Skeletal muscle tissue (tissue), 4 donors: ENCODE data around the gene KCNRG. TPM values are rescaled to one million over a fixed set of nuclear protein-coding genes. Genes with fewer than 3 reads are reported as not detected.

ENCODE experiments used
- H3K27ac ChIP-seq: one replicate; pipeline ENCODE4 v1.7.0; 2013; ENCODE audit warnings: mild to moderate bottlenecking, low read depth, low read length, inconsistent platforms
- H3K27me3 ChIP-seq, 3 donors: one replicate each; pipeline ENCODE4 v1.7.0; 2013; ENCODE audit warnings: low read length in 3 of 3; ENCODE audit not compliant: control insufficient read depth in 3 of 3, insufficient read depth in 3 of 3
- H3K36me3 ChIP-seq, 3 donors: one replicate each; pipeline ENCODE4 v1.7.0; 2013; ENCODE audit warnings: low read length in 3 of 3; ENCODE audit not compliant: control insufficient read depth in 3 of 3, insufficient read depth in 3 of 3
- H3K4me1 ChIP-seq, 3 donors: one replicate each; pipeline ENCODE4 v1.7.0; 2013; ENCODE audit warnings: low read length in 3 of 3, mild to moderate bottlenecking in 3 of 3; ENCODE audit not compliant: control insufficient read depth in 3 of 3, insufficient read depth in 3 of 3
- H3K4me3 ChIP-seq, 3 donors: one replicate each; pipeline ENCODE4 v1.7.0; 2013; ENCODE audit warnings: low read length in 3 of 3
- H3K9ac ChIP-seq, 3 donors: one replicate each; pipeline ENCODE4 v1.7.0; 2013; ENCODE audit warnings: low read length in 3 of 3, mild to moderate bottlenecking in 3 of 3, moderate library complexity in 2 of 3, low read depth in 1 of 3
- H3K9me3 ChIP-seq, 3 donors: one replicate each; pipeline ENCODE4 v1.7.0; 2013; ENCODE audit warnings: low read length in 3 of 3; ENCODE audit not compliant: control insufficient read depth in 3 of 3
- total RNA-seq: library from RNA; depleted of rRNA; stranded (reverse); fragments of >200 nt; gene quantifications from one replicate; pipeline ENCODE4 v1.2.3, GENCODE V29; 2014
- donor health status: Osteomylitis.

KCNRG gene
- total RNA-seq, 1 donor from 2014 or later = 2.1 TPM

GRCh38 chr13:49993111-49993510 is 22.1 kb upstream of the KCNRG start:
- H3K36me3 ChIP-seq = peaks cover 1 to 12% (median 12%) of the 10 kb centered on the region in 3 donors
- H3K27me3 ChIP-seq = no peaks in the 10 kb centered on the region
- peaks cover 6 to 11% (median 10%) of the 10 kb centered on the region in 3 donors for H3K4me1 ChIP-seq
- H3K27ac ChIP-seq = no peak overlapping the region
- H3K9me3 ChIP-seq = no peaks in the 10 kb centered on the region
- no peak overlapping the region for H3K9ac ChIP-seq
- no peak overlapping the region for H3K4me3 ChIP-seq

- H3K9me3 ChIP-seq = no peaks in the 10 kb centered on the region
- H3K4me3 ChIP-seq = no peak overlapping the region
- H3K4me1 ChIP-seq = peaks cover 11 to 17% (median 15%) of the 10 kb centered on the region in 3 donors
- no peak overlapping the region for H3K27ac ChIP-seq
- no peak overlapping the region for H3K9ac ChIP-seq
- H3K27me3 ChIP-seq = no peaks in the 10 kb centered on the region
- H3K36me3 ChIP-seq = peaks cover 6 to 12% (median 9%) of the 10 kb centered on the region in 3 donors
These were observed 21.6 kb upstream of the KCNRG start for GRCh38 chr13:49993666-49994065.

GRCh38 chr13:49995625-49996101 is 19.6 kb upstream of the KCNRG start:
- Histone ChIP-seq H3K4me1 (peaks cover 21 to 31% (median 27%) of the 10 kb centered on the region in 3 donors), H3K9me3 (no peaks in the 10 kb centered on the region), H3K36me3 (peaks cover 9 to 22% (median 11%) of the 10 kb centered on the region in 3 donors), H3K27ac (peak overlapping the region; percentile 81), H3K9ac (peak overlapping the region; percentile 85 to 89 (median 87)), H3K4me3 (peak overlapping the region; percentile 71 to 76 (median 75)), H3K27me3 (no peaks in the 10 kb centered on the region)

DNA sequence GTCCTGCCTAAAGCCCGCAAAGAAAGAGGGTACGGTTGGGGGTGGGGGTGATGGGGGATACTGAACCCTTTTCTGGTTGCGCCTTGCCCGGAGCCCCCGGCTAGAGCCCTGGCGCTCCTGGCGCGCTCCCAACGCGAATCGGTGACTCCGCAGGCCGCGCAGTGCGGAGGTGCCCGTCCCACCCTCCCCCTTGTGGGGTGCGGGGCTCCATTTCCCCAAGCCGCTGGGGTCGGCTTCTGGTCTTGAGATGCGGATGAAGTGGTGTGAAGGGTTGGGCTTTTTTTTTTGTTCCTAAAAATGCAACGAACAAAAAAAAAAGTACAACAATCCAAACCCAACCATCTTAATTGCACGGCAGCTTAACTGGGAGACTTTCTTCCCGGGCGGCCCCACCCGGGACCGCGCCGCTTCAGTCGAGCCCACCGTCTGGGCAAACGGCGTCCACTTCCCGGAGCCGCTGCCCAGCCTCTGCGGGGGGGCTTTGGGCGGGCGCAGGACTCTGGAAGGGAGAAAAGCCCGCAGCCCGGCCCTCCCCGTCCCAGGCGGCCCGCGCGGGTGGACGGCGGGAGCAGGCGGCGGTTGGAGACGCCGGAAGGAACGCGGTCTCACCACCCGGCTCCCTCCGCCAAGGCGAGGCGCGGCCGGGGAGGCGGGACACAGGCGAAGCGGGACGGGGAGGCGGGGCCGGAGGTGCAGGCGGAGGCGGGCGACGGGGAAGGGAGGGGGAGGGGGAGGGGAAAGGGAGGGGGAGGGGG is 18.9 kb upstream of the KCNRG start:
- Histone ChIP-seq H3K9me3 (no peaks in the 10 kb centered on the region), H3K36me3 (peaks cover 9 to 23% (median 11%) of the 10 kb centered on the region in 3 donors), H3K9ac (peak overlapping the region; percentile 85 to 89 (median 87)), H3K4me1 (peaks cover 23 to 31% (median 27%) of the 10 kb centered on the region in 3 donors), H3K27me3 (no peaks in the 10 kb centered on the region), H3K4me3 (peak overlapping the region; percentile 71 to 76 (median 75)), H3K27ac (peak overlapping the region; percentile 81)

GRCh38 chr13:49996951-49997895 is 18.0 kb upstream of the KCNRG start, which contains the start of gene TRIM13:
Gene TRIM13 (plus strand): TSS chr13:49997042. CDS start chr13:50011941, 14,899 bp downstream.
- peak within 1 kb of the TSS; percentile 93 to 98 (median 98) for H3K9ac ChIP-seq
- peaks cover 23 to 35% (median 27%) of the 10 kb centered on the region in 3 donors for H3K4me1 ChIP-seq
- peak within 1 kb of the TSS; percentile 84 to 89 (median 86) for H3K4me3 ChIP-seq
- H3K27me3 ChIP-seq = no peaks in the 10 kb centered on the region
- H3K9me3 ChIP-seq = no peaks in the 10 kb centered on the region
- peaks cover 9 to 23% (median 11%) of the 10 kb centered on the region in 3 donors for H3K36me3 ChIP-seq
- H3K27ac ChIP-seq = peak within 1 kb of the TSS; percentile 99

DNA sequence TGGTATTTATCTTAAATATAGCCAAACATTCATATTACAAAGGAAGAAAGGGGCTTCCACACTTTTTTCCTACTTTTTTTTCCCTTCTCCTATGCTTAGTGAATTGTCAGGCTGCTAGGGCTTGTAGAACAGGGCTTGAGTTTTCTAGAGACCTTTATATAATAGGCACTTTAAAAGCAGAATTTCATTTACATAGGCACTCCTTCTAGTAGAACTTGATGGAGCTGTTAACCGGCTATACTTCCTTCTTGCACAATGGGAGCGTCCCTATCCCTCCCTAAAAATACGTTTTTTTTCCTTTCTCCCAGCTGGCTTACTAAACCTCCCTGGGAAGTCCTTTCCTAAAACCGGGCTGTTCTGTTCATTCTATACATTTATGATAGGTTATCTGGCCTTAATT is 17.3 kb upstream of the KCNRG start:
- Histone ChIP-seq H3K4me3 (peak overlapping the region; percentile 84 to 89 (median 86)), H3K27ac (peak overlapping the region; percentile 99), H3K9ac (peak overlapping the region; percentile 93 to 98 (median 98)), H3K36me3 (peaks cover 9 to 19% (median 11%) of the 10 kb centered on the region in 3 donors), H3K27me3 (no peaks in the 10 kb centered on the region), H3K9me3 (no peaks in the 10 kb centered on the region), H3K4me1 (peaks cover 23 to 36% (median 27%) of the 10 kb centered on the region in 3 donors)

DNA sequence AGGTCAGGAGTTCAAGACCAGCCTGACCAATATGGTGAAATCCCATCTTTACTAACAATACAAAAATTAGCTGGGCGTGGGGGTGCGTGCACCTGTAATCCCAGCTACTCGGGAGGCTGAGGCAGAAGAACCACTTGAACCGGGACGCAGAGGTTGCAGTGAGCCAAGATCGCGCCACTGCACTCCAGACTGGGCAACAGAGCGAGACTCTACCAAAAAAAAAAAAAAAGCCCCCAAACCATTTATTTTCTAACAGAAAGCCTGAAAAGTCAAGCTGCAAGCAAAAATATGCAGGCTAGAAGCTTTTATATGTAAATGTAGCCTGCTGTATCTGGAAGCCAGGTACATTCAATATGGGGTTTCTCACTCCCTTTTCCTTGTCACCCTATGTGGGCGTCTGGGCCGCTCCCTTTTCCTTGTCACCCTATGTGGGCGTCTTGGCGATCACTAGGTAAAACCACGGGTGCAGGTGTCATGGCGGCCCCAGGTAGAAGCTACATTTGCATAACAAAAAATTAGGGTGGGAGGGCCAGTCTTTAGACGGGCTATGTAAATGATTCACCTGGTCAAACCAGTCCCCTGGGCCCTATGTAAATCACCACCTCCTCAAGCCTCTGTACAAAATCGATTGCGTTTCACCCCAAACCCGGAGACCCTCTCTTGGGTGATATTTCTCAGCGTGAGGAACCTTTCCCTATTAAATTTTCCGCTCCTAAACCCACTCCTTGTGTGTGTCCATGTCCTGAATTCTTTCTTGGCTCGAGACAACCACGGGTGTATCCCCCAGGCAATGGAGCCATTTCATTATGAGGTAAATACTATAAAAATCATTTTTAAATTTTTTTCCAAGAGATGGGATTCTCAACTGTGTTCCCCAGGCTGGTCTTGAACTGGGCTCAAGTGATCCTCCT is 16.3 kb upstream of the KCNRG start:
- peaks cover 23 to 38% (median 27%) of the 10 kb centered on the region in 3 donors for H3K4me1 ChIP-seq
- peak overlapping the region in 2 of 3 donors; percentile 45 to 98 for H3K9ac ChIP-seq
- H3K9me3 ChIP-seq = no peaks in the 10 kb centered on the region
- peaks cover 9 to 19% (median 11%) of the 10 kb centered on the region in 3 donors for H3K36me3 ChIP-seq
- H3K4me3 ChIP-seq = no peak overlapping the region
- H3K27me3 ChIP-seq = no peaks in the 10 kb centered on the region
- H3K27ac ChIP-seq = no peak overlapping the region

GRCh38 chr13:50001287-50001686 is 14.0 kb upstream of the KCNRG start:
- H3K36me3 ChIP-seq = peaks cover 11 to 29% (median 13%) of the 10 kb centered on the region in 3 donors
- H3K9ac ChIP-seq = peak overlapping the region in 1 of 3 donors; percentile 25
- H3K9me3 ChIP-seq = no peaks in the 10 kb centered on the region
- H3K4me3 ChIP-seq = no peak overlapping the region
- no peak overlapping the region for H3K27ac ChIP-seq
- no peaks in the 10 kb centered on the region for H3K27me3 ChIP-seq
- H3K4me1 ChIP-seq = peaks cover 21 to 40% (median 23%) of the 10 kb centered on the region in 3 donors
